Endothelial cell of umbilical vein (primary cell): ENCODE results near the gene PSG3. TPM values are rescaled to one million over a fixed set of nuclear protein-coding genes. Genes with fewer than 3 reads are reported as not detected.
"Not testable (repeated sequence)": the region's sequence is repeated elsewhere in the genome, so short reads cannot be mapped to it uniquely, and the experiment has no call there.

Source experiments
- BruUV-seq: library from RNA; stranded (reverse); fragments of 400-500 nt; replicated peaks from 2 replicates; lab custom pipeline; 2021; lab: Mats Ljungman, UMichigan
- CTCF ChIA-PET: fragments of 300-600, 350-600 bp; sonication (Branson Sonifier 250); formaldehyde crosslinking; loops from one replicate; lab custom pipeline; 2021; ENCODE audit warnings: antibody characterized with exemption, inconsistent platforms; lab: Charles Lee
- POLR2A ChIA-PET: fragments of 300-600, 350-600 bp; sonication (Branson Sonifier 250); formaldehyde crosslinking; loops from one replicate; lab custom pipeline; 2021; ENCODE audit warnings: antibody characterized with exemption, inconsistent platforms; lab: Charles Lee
- DNase-seq: peaks from one replicate; pipeline ENCODE4 v3.0.0-alpha.2; 2011; ENCODE audit warnings: low read depth, low spot score
- FAIRE-seq: peaks from 2 replicates; lab custom pipeline; 2011; peaks lifted over from hg19 to GRCh38; lab: Jason Lieb, UNC
- H2AFZ ChIP-seq: 2 replicates; pipeline ENCODE4 v1.6.0; 2012; ENCODE audit warnings: low read depth, low read length, control low read depth, inconsistent platforms
- H3K27ac ChIP-seq: 2 replicates; pipeline ENCODE4 v1.5.1; 2011; ENCODE audit warnings: low read depth, mild to moderate bottlenecking, control low read depth, low read length, moderate library complexity; ENCODE audit not compliant: insufficient read depth
- H3K27me3 ChIP-seq, 2 experiments: 2 replicates each; pipeline versions ENCODE4 v1.6.0 to v1.6.1; 2011; ENCODE audit warnings: low read length in 2 of 2, mixed read lengths in 1 of 2; ENCODE audit not compliant: control insufficient read depth in 2 of 2, insufficient read depth in 2 of 2
- H3K36me3 ChIP-seq, 2 experiments: 2 replicates in 1 of 2; 3 replicates in 1 of 2; pipeline ENCODE4 v1.5.1; 2011; ENCODE audit warnings: low read length in 2 of 2, mild to moderate bottlenecking in 1 of 2, moderate library complexity in 1 of 2; ENCODE audit not compliant: control insufficient read depth in 2 of 2, insufficient read depth in 2 of 2; ENCODE audit errors: extremely low read depth in 1 of 2
- H3K4me1 ChIP-seq: 3 replicates; pipeline ENCODE4 v1.5.1; 2011; ENCODE audit warnings: mild to moderate bottlenecking, low read length; ENCODE audit not compliant: control insufficient read depth, insufficient read depth; ENCODE audit errors: extremely low read depth
- H3K4me2 ChIP-seq: 2 replicates; pipeline ENCODE4 v1.6.1; 2011; ENCODE audit warnings: low read length, control low read depth, mixed read lengths; ENCODE audit not compliant: insufficient read depth
- H3K4me3 ChIP-seq, 3 experiments: fragments of 200-600 bp in 1 of 3; sonication (generic), shearing (Covaris generic) in 1 of 3; replicated peaks in 1 of 3; 2 replicates each; pipeline ENCODE4 v1.5.1; 2011 to 2016; ENCODE audit warnings: control low read depth in 3 of 3, low read length in 3 of 3, mild to moderate bottlenecking in 2 of 3, inconsistent platforms in 1 of 3, low read depth in 1 of 3, moderate library complexity in 1 of 3; ENCODE audit not compliant: insufficient read depth in 1 of 3
- H3K79me2 ChIP-seq: 2 replicates; pipeline ENCODE4 v1.6.0; 2012; ENCODE audit warnings: low read length, inconsistent platforms; ENCODE audit not compliant: control insufficient read depth, insufficient read depth
- H3K9ac ChIP-seq: replicated peaks from 2 replicates; pipeline ENCODE3; 2011; ENCODE audit warnings: low read length, control low read depth; ENCODE audit not compliant: insufficient read depth; ENCODE audit errors: extremely low read depth
- H3K9me1 ChIP-seq: replicated peaks from 3 replicates; pipeline ENCODE4 v1.6.0; 2011; ENCODE audit warnings: mild to moderate bottlenecking, low read length; ENCODE audit not compliant: control insufficient read depth, insufficient read depth; ENCODE audit errors: extremely low read depth
- H3K9me3 ChIP-seq: replicated peaks from 2 replicates; pipeline ENCODE4 v1.5.1; 2012; ENCODE audit warnings: low read length, inconsistent platforms; ENCODE audit not compliant: control insufficient read depth, insufficient read depth
- H4K20me1 ChIP-seq: replicated peaks from 2 replicates; pipeline ENCODE3; 2011; ENCODE audit warnings: mild to moderate bottlenecking, low read length; ENCODE audit not compliant: control insufficient read depth, insufficient read depth; ENCODE audit errors: extremely low read depth
- MYC ChIP-seq: IDR thresholded peaks from one replicate; pipeline ENCODE4 v1.6.1; 2011; ENCODE audit warnings: mild to moderate bottlenecking, low read depth, low read length
- POLR2AphosphoS5 ChIP-seq: IDR thresholded peaks from 2 replicates; pipeline ENCODE4 v1.6.1; 2012; ENCODE audit warnings: low read depth, mild to moderate bottlenecking, control low read depth, low read length, moderate library complexity; ENCODE audit not compliant: insufficient read depth
- dilution Hi-C: fragments of 300-500 bp; cut with MboI; formaldehyde crosslinking; loops from one replicate; pipeline ENCODE4 v1.15.0; 2019; ENCODE audit warnings: low sequenced_read_pairs; ENCODE audit not compliant: extremely low pct_ligation_motif_present
- intact Hi-C: fragments of 100-400 bp; cut with micrococcal nuclease; formaldehyde crosslinking; loops from one replicate; pipeline ENCODE4 v1.10.0; 2022
- polyA plus RNA-seq, 4 experiments: library from polyadenylated mRNA; depleted of rRNA in 3 of 4; stranded (reverse) in 3 of 4; unstranded in 1 of 4; fragments of >200 nt; gene quantifications; 2 replicates each; pipeline versions ENCODE4 v1.2.1 to v1.2.3, GENCODE V29; 2011 to 2012; ENCODE audit warnings: missing spikeins in 1 of 4
- total RNA-seq: library from RNA; stranded (reverse); gene quantifications from 2 replicates; pipeline ENCODE4 v1.2.3, GENCODE V29; 2021

PSG3 gene
- total and polyA plus RNA-seq, 2 donors (not counting 3 experiments of a cell fraction or from before 2014, with no cell fraction given), result not detected

DNA sequence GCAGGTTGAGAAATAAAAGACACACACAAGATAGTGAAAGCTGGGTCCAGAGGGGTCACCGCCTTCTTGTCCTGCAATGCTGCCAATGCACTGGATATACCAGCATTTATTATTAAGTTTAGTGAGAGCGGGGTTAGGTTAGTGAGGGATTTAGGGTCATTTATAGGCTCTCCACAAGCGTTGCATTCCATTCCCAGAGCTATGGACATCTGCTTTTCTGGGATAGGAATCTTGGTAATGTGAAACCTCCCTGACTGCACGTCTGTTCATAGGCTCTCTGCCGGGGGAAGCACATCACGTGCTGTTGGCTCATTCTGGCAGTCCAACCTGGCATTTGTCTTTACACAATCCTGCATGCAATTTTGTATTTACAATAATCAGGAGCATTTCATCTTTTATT, 27.5 kb downstream of the PSG3 start:
- POLR2A ChIA-PET, BruUV-seq, H3K4me1 ChIP-seq, CTCF ChIA-PET, FAIRE-seq, H3K9me1 ChIP-seq, H3K4me2 ChIP-seq, H3K36me3 ChIP-seq, H3K27me3 ChIP-seq, H3K79me2 ChIP-seq, dilution Hi-C loops, H3K4me3 ChIP-seq, DNase-seq, H2AFZ ChIP-seq, H3K9me3 ChIP-seq, intact Hi-C loops, H4K20me1 ChIP-seq, H3K9ac ChIP-seq, H3K27ac ChIP-seq: not testable (repeated sequence)

DNA sequence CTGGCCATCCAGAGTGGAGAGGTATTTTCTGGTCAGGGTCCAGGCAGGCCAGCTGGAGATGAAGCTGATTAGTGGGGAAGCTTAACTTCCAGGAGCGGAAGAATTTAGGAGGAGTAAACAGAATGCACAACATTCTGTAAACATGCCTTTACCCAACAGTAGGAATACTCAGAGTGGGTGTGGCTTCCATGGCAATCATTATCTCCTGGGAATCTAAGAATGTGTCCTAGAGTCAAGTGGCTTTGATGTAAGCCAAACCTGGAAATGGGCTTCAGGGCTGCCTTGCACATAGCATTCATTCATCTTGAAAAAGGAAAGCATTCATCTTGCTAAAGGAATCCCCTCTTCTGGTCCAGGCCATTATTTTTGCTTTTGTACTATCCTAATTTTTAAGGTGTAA, 29.3 kb downstream of the PSG3 start:
- intact Hi-C loops, CTCF ChIA-PET, POLR2A ChIA-PET, dilution Hi-C loops, H3K4me1 ChIP-seq, H3K4me3 ChIP-seq, H4K20me1 ChIP-seq, H3K27me3 ChIP-seq, FAIRE-seq, H3K27ac ChIP-seq, H3K9me1 ChIP-seq, BruUV-seq, H3K79me2 ChIP-seq, H3K9me3 ChIP-seq, H3K36me3 ChIP-seq, DNase-seq, H2AFZ ChIP-seq, H3K4me2 ChIP-seq, H3K9ac ChIP-seq: not testable (repeated sequence)

DNA sequence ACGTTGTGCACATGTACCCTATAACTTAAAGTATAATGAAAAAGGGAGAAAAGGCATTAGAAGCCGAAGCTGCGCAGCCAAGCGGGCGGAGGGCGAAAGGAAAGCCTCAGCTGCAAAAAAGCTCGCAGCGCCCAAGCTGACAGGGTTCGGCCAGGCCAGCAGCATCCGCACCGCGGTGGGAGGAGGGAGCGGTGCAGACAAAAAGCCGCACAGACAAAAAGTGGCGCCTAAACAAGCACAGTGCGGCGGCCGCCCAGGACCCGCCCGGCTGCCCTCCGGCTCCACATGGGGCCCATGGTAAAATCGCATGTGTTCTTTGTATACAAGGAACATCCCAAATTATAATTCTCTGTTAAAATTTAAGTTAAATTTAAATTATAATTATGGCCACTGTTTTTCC, 42.4 kb downstream of the PSG3 start:
- BruUV-seq, result no TSS peak
- intact Hi-C loops, result loop anchor here (10.0 kb wide), 1 partner anchor 67 kb away; the partner anchor contains the start of gene PSG8
- H3K36me3 ChIP-seq, result no peaks in the 10 kb centered on the region
- TF ChIP-seq MYC (no peak), POLR2AphosphoS5 (no peak)
- H3K27me3 ChIP-seq, result no peaks in the 10 kb centered on the region
- dilution Hi-C loops, result no loop called here
- no peaks in the 10 kb centered on the region for H3K9me3 ChIP-seq
- DNase-seq, result no peak
- no peaks in the 10 kb centered on the region for H4K20me1 ChIP-seq
- H3K9ac ChIP-seq, result no peak overlapping the region
- no peaks in the 10 kb centered on the region for H3K9me1 ChIP-seq
- H2AFZ ChIP-seq, result no peak overlapping the region
- CTCF ChIA-PET, result no interaction called here
- no peaks in the 10 kb centered on the region for H3K79me2 ChIP-seq
- no peak overlapping the region for H3K4me2 ChIP-seq
- no peak for FAIRE-seq
- no peak overlapping the region for H3K4me3 ChIP-seq
- POLR2A ChIA-PET, result no interaction called here
- H3K4me1 ChIP-seq, result no peaks in the 10 kb centered on the region
- no peak overlapping the region for H3K27ac ChIP-seq
